ENCODE data around the gene EVL. TPM values are rescaled to one million over a fixed set of nuclear protein-coding genes. Genes with fewer than 3 reads are reported as not detected.

EVL gene
- total and polyA plus RNA-seq, 2 of the 8 experiments (the other 6 are each of a cell fraction or from before 2014, with no cell fraction given) = 30.7 to 64.6 TPM

GRCh38 chr14:100172811-100173210 is 107.6 kb downstream of the EVL start:
- Histone ChIP-seq H2AFZ (ENCODE audit: low read length) (no peak overlapping the region), H3K23me2 (ENCODE audit: low read depth, low read length) (peaks cover 6% of the 10 kb centered on the region; the same call in 1 of the 2 replicates), H2BK5ac (ENCODE audit: low read depth, low read length) (no peak overlapping the region), H3K23ac (ENCODE audit: insufficient read length) (no peak overlapping the region), H3K27ac (ENCODE audit: low read depth, low read length) (no peak overlapping the region), H4K8ac (ENCODE audit: extremely low read depth, insufficient read depth, low read length) (no peak overlapping the region), H3K79me1 (ENCODE audit: low read depth, low read length) (no peaks in the 10 kb centered on the region), H3K4ac (replicated peaks; ENCODE audit: insufficient read length, low read depth, low read length) (no peak overlapping the region), H3K79me2 (ENCODE audit: control insufficient read depth in 1 of 2, insufficient read depth in 2 of 2, low read length in 2 of 2) (no peaks in the 10 kb centered on the region), H3K4me2 (ENCODE audit: insufficient read depth in 1 of 2, low read depth in 2 of 2, low read length in 2 of 2) (no peak overlapping the region), H4K91ac (replicated peaks; ENCODE audit: insufficient read length, low read length) (no peak overlapping the region), H3K9me3 (ENCODE audit: insufficient read depth in 2 of 2, low read depth in 1 of 2, low read length in 1 of 2) (no peaks in the 10 kb centered on the region), H3K56ac (replicated peaks; ENCODE audit: insufficient read length, low read depth, low read length) (no peak overlapping the region), H3K14ac (ENCODE audit: insufficient read length) (no peak overlapping the region), H2BK120ac (replicated peaks; ENCODE audit: low read depth, low read length) (no peak overlapping the region), H2BK12ac (ENCODE audit: low read depth, low read length) (no peak overlapping the region), H3K18ac (ENCODE audit: extremely low read depth, low read length) (no peak overlapping the region), H3K4me1 (replicated peaks in 1 of 4; ENCODE audit: control insufficient read depth in 3 of 4, insufficient read depth in 4 of 4, low read length in 3 of 4) (no peaks in the 10 kb centered on the region; a peak in 1 of 7 replicates), H2BK20ac (ENCODE audit: low read length) (no peak overlapping the region), H2AK5ac (ENCODE audit: low read depth, low read length) (no peak overlapping the region), H3K9ac (replicated peaks in 1 of 4; ENCODE audit: extremely low read depth in 1 of 4, low read depth in 3 of 4, low read length in 3 of 4) (no peak overlapping the region), H4K5ac (ENCODE audit: insufficient read length, low read depth, low read length) (no peak overlapping the region), H4K20me1 (replicated peaks in 1 of 2; ENCODE audit: control insufficient read depth in 1 of 2, insufficient read depth in 2 of 2, low read length in 2 of 2) (no peaks in the 10 kb centered on the region), H3K4me3 (ENCODE audit: extremely low read depth in 1 of 4, insufficient read depth in 2 of 4, low read depth in 3 of 4, low read length in 4 of 4) (no peak overlapping the region), H3K36me3 (ENCODE audit: control insufficient read depth in 2 of 4, insufficient read depth in 4 of 4, low read length in 3 of 4) (no peaks in the 10 kb centered on the region), H2BK15ac (ENCODE audit: low read length) (no peak overlapping the region), H3K27me3 (replicated peaks in 1 of 4; ENCODE audit: control insufficient read depth in 3 of 4, extremely low read depth in 1 of 4, insufficient read depth in 3 of 4, low read length in 3 of 4) (no peaks in the 10 kb centered on the region)
- WGBS, 2 experiments (ENCODE audit: extremely low coverage in 1 of 2, insufficient coverage in 1 of 2, insufficient read length in 1 of 2, insufficient replicate concordance in 2 of 2, low coverage in 1 of 2, low lambda C conversion rate in 2 of 2, missing lambda C conversion rate in 1 of 2) = 91% methylated on average over 5 of the region's 5 CpGs; no CpG with 5 or more reads in 1 of the 2 experiments
- FAIRE-seq (no peak), DNase-seq (ENCODE audit: low read depth in 1 of 2, low spot score in 2 of 2) (no peak)
- ChIA-PET POLR2A (ENCODE audit: partially characterized antibody) (interaction anchor here (1.0 kb wide), 1 partner anchor 21 kb away, joined by 3 read pairs; no protein-coding TSS in a partner anchor), CTCF (ENCODE audit: partially characterized antibody) (interaction anchor here (1.0 to 1.6 kb wide), 3 partner anchors 16 to 45 kb away, joined by 4 to 5 read pairs (median 4); no protein-coding TSS in a partner anchor)
- no peak for TF ChIP-seq CEBPB (IDR thresholded peaks at IDR 0.05; ENCODE audit: low read depth, low read length)
- TF ChIP-seq GABPA (IDR thresholded peaks at IDR 0.05; ENCODE audit: borderline replicate concordance, insufficient read depth, low read length) = no peak
- TF ChIP-seq SIRT6 (IDR thresholded peaks at IDR 0.05; ENCODE audit: low read length) = no peak
- TF ChIP-seq BACH1 (IDR thresholded peaks at IDR 0.05; ENCODE audit: low read length) = no peak
- TF ChIP-seq EP300 (IDR thresholded peaks at IDR 0.05; ENCODE audit: borderline replicate concordance in 1 of 2, low read depth in 2 of 2, low read length in 2 of 2) = no peak
- no peak for TF ChIP-seq RXRA (IDR thresholded peaks at IDR 0.05; ENCODE audit: insufficient read depth, low read depth, low read length)

Measured in H1 (cell line).